HTERT RPE-1 (cell line): ENCODE results near the gene MOB3B.

Experiments used
- in situ Hi-C: fragments of 300-500 bp; cut with MboI; formaldehyde crosslinking; loops from 4 replicates; pipeline ENCODE4 v1.14.3; 2020; ENCODE audit warnings: low sequenced_read_pairs

The MOB3B gene

DNA sequence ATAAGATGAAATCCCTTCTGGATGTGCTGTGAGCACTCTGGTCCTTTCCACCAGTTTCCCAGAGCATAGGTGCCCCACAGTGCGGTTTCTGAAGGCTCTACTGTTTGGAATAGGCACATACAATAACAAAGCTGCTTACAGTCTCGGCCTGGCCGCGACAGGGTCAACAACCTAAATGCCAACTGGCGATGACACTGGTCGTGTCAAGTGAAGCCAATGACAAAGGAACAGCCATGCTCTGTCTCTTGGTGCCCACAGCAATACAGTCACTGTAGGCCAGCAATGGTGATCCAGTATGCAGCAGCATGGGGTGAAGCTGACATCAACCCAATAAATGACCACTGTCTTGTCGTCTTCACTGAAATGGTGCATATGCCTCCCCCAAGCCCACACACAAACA is 184.8 kb downstream of the MOB3B start:
- in situ Hi-C loops, result no loop called here

DNA sequence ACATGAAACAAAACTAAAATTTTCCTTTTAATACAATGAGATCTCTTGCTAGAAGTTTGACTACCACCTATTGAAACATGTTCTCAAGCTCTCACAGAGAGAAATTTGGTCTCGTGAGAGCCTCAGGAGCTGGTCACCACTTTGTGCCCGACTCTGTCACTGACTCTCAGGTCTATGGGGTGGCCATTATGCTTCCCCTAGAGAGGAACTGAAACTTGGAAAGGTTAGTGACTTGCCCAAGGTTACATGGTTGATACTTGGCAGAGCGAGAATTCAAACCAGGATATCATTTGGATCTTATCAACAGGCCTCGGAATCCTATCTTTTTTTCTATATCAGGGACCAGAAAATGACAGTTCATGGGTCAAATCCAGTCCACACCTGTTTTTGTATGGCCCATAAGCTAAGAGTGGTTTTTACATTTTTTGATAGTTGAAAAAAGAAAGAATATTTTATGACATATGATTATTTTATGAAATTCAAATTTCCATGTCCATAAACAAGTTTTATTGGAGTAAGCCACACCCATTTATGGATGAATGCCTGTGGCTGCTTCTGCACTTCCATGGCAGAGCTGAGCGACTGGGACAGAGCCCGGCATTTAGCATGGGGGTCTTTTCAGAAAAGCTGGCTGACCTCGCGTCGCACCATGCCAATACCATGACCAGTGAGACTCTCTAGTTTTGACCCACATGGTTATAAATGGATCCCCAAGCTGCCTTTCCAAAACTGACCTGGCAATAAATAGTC is 187.9 kb downstream of the MOB3B start:
- in situ Hi-C loops, result no loop called here

DNA sequence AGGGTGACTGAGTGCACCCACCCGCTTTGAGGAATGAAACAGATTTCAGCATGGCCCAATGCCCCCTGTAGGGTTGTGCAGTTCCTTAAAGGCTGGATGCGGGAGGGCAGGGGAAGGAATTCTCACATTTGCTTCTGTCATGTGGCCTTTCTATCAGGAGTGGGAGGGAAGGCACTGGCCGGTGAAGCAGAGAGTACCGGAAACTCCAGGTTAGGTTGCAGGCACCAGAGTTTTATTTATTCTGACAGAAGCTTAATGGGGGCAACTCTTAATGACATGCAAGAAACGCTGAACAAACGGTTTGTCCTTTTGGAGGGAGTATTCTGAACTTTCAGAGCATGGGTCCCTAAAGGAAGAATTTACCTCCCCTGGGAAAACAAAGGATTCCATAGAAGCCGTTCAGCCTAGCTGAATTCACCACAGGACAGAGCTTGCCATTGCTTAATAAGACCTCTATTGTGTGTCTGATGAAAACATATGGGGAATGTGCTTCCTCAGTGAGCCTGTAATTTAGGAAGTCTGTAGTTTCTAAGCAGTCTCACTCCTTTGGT is 188.6 kb downstream of the MOB3B start:
- in situ Hi-C loops, result no loop called here

DNA sequence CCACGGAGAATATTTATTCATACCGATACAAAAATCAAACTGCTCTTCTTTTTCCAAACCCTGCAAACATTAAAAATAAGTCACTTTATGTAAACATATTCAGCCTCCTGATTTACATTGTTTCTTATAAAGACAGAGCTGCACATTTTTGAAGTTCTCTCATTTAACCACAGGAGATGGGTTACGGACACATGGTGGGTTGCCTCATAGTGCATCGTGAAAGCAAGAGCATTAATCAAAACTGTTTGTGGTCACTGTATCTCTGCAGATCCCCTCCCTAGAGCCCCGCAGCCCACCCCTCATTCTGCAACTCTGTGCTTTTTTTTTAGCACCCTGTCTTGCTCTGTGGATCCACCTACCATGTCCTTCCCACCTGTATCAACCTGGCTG is 189.3 kb downstream of the MOB3B start:
- in situ Hi-C loops, result no loop called here

DNA sequence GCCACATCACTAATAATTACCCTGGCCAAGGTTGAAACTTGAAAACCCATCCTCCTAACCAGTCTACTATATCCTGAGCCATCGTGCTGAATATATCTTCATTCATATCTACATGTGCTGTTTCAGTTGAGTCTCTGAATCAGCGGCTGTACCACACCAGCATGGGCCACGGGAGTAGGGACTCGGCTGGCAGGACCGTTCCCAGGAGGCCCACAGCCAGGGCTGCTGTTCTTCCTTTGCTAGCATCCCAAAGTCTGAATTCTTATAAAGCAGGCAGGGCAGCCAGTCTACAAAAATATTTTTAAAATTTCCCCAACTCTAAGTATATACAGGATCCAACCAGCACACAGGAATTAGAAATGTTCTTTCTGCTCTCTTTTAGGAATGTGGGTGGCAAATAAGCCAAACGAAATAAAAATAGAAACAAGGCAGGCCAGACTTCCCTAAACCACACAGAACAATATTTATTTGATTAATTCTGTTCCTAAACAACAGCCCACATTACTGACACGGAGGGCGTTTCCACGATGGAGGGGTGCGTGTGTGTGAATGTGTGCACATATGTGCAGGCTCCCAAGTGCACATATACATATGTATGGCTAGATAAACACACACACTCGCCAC is 189.8 kb downstream of the MOB3B start:
- in situ Hi-C loops, result no loop called here

DNA sequence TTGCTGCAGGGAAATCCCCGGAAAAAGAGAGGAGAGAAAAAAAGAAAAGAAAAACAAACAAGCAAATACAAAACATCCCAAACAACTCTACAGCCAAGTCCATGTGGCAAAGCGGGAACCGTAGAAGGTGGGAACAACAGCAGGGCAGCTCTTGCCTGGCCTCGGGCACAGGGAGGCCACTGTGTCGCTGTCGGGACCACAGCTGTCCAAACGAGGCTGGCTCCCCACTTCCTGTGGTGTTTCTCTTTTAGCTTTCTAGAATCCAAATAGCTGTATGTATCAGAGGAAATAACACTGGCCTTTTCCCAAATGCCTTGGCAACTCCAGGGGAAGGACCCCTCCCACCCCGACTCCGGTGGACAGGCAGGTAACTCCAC is 191.1 kb downstream of the MOB3B start:
- in situ Hi-C loops, result no loop called here

DNA sequence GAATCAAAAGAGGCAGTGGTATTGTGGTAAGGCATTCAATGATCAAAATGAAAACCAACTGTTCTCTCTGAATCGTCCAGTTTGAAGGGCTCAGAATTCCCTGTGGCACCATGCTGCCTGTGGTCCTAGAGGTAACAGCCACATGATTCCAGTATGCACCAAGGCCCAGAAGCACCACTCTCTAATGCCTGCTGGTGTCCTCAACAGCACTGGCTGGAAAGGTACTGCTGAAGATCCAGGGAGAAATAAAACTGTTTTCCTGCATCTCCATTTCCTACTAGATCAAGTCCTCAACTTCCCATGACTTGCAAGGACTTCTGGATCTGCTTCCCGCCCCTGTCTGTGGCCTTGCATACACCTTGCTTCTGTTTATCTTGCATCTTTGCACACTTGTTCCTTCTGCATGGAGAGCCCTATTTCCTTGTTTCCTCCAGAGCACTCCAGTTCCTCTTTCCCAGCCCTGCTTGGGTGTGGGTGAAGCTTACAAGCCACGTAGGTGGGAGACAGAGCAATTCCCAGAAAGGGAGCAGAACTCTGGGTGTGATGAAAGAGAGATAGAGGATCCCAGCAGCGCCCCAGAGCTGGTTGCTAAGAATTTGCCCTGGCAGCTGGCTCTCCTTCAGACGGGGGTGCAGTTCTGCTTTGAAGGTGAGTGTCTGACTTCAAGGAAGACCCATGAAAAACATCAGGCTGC is 191.6 kb downstream of the MOB3B start:
- in situ Hi-C loops, result no loop called here

DNA sequence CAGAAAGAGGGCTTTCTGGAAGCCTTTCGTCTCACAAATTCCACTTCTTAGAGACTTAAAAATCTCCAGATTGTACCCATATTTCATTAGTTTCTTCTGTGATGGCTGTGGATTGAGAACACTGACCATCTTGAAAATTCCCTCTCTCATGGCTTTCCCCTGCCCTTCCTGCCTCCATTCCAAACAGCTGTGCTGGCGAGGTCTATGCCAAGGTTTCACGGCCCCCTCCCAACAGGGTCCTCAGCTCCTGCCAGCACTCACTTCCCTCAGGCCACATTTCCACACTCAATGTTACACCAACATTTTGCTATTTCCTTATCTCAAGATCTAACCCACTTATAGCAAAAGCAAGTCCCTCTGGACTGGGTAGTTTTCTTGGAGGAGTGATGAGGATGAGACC is 192.4 kb downstream of the MOB3B start:
- in situ Hi-C loops, result no loop called here

DNA sequence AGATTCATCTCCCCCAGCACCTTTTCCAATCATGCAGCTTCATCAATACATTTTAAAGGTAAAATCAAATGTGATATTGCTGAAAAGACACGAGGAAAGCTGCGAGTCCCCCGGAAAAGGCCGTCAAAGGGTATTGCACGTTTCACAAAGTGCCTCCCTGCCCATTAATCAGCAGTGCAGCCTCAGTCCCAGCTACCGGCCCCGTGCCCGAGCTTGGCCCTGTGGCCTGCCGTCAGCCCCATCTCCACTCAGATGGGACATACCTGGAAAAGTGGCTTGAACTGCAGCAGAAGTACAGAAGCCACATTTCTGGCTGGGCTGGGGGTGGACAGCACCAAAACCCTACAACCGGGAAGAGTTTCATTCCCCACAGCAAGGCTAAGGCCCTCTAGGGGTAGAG is 192.8 kb downstream of the MOB3B start:
- in situ Hi-C loops, result no loop called here

DNA sequence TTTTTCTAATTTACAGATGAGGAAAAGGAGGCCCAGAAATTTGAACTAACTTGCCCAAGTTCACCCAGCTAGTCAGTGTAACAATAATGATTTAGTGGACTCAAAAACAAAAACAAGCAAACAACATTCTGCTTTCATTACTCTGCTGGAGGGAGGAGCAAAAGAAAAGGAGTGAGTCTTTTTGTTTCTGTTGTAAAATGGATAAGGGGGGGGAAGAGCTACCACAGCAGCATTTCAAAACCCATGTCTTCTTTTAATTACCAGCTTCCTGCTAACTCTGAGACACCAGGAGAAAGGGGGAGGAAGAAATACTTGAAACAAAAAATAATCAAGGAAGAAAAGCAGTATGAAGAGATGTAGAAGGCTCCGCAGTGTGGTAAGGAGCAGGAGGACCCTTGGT is 193.5 kb downstream of the MOB3B start:
- in situ Hi-C loops, result no loop called here

DNA sequence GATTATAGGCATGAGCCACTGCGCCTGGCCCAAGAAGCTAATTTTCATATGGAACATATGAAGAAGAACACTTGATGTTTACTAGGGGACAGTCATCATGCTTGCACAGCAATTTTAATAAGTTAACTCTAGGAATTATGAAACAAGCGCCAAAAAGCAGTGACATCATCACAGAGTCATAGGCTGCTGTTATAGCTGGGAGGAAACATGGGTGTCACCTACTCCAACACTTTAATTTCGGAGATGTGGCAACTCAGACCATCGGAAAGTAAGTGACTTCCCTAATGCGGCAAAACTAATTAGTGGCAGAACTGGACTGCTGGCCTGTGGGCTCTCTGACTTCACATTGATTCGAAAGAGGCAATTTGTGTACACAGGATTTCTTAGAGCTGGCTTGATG is 194.5 kb downstream of the MOB3B start:
- in situ Hi-C loops, result no loop called here

DNA sequence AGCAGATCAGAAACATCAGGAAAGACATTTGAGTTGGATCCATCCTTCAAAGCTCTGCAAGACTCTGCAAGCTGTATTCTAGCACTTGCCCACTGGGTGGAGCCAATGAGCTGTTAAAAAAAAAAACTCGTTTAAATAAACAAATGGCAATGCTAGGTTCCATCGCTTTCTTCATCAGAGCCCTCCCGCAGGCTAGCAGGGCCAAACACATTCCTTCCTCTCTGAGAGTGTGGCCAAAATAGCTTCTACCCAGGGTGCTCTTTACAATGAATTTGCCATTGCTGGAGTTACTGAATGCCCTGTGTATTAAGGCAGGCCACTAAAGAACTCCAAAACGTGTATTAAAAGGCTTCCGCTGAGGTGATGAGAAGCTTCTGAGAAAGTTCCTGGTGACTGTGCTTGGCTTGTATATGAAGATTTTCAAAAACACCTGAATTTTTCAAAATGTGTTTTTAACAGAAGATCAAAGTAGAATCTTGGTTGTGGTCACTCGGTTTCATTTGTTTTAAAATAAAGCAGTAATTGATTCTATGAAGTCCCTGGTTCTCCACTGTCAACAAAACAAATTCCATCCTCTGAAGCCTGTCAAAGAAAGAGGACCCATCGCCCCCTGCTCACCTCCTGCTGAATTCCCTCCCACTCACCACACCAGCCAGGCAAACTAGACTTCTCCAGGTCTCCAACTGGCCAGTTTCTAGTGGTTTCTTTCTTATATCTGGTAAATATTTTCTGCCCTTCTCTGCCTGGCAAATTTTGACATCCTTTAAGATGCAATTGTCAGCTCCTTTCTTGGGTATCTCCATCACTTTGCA is 196.2 kb downstream of the MOB3B start:
- in situ Hi-C loops, result no loop called here

DNA sequence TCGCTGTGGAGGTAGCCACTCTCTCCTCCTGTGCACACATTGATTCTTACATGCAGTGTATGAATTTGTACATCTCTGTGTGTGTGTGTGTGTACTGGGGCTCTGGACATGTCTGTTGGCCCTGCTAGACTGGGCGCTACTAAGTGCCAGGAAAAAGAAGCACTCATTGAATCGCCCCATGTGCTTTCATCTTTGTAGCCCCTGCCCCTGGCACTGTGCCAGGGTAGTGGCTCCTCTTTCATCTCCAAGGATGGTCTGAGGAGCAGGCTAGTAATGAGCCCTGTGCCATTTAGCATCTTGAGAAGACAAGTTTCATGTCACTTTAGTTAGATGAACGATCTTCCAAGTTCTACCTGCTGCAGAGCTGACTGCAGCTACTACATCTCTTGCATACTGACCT is 198.2 kb downstream of the MOB3B start:
- in situ Hi-C loops, result no loop called here

DNA sequence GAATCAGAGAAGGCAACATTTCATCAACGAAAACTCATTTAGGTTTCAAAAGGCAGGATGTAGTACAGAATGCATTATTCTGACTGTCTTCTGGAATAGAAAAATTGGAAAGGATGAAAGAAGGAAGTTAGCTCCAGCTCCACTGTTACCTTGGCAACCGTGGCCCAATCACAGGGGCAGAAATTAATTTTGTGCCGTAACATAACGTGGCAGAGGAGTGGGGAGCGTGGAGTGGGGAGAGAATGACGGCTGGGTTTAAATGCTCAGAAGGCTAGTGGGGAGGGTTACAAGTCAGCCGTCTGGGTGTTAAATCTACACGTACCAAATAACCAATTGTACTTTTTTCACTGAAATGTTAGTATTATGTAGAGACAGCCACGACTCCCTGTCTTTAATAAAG is 200.3 kb downstream of the MOB3B start:
- in situ Hi-C loops, result no loop called here

DNA sequence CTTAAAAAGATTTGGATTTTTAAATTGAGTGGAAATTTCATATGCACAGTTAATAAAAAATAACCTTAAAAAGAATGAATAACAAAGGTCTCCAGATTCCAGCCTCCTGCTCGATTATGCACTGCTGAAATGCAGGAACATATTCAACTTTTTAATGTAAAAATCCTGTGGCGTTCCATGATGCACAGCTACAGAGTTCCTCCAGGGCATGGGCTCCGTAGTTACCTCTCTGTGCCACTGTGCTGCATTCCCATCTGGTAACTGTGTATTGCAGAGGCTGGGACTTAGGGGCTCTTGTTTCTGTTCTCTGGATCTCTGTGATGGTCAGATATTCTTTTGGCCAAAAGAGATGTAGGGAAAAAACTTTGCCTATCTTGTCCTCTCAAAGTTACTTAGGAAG is 201.1 kb downstream of the MOB3B start:
- in situ Hi-C loops, result no loop called here

DNA sequence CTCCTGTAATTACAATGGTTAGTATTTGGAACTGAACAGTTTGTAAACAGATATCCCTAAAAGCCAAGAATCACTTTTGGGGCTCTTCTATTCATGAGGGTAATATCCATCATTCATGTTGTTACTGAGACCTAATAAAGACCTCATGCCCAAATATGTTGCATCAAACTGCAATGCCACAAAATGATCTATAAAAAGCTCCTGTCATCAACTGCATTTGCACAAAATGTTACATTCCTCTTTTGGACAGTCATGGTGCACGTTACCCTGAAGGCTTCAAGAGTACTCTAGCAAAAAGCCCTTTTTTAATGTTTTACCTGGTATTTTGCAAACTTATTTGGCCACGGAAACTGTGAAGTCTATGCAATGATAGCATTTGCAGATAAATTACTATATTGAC is 218.4 kb downstream of the MOB3B start:
- in situ Hi-C loops, result no loop called here

DNA sequence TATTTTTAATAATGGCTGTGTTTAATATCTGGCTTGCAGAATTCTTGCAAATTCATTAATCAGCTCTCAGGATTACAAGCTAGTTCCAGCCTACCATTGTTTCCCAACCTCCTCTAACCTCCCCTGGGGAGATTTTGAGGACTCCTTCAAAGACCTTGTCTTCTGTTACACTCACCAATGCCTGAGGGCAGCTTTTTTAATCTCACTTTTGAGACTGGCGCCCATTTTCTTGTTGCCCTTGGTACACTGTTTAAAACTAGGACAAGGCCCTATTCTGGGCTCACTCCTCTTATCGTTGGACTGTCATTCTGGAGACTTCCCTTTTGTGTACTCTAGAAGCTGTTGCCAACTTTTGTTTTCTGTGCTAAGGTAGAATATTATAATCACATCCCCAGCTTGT is 219.0 kb downstream of the MOB3B start:
- in situ Hi-C loops, result no loop called here

DNA sequence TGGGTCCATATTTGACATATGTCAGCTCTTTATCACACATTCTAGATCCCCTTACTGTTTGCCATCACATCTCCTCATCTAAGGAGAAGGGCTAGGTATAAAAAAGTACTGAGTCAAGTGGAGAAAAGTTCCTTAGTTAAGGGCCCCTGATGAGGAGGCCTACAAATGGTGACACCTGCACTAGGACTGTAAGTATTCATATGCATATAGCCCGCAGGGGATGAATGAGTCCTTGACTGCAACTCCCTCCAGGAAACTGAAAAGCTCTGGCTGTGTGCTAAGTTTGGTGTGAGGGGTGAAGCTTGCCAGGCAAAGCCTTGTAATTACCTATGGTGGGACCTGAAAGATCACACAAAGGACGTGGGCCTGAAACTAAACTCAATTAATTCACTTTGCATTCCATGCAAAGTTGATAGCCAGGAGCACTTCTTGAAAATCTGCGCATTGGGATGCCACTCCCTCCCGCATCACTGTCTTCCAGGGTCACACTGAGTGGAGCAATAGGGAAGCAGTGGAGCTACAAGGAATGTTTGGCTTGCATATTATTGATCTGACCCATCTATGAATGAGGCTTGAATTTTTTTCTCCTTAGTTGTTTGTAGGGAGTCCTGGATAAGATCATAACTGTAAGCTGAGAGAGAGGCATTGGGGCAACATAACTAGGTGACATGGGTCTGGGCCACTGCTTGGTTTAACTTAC is 220.8 kb downstream of the MOB3B start:
- in situ Hi-C loops, result no loop called here

DNA sequence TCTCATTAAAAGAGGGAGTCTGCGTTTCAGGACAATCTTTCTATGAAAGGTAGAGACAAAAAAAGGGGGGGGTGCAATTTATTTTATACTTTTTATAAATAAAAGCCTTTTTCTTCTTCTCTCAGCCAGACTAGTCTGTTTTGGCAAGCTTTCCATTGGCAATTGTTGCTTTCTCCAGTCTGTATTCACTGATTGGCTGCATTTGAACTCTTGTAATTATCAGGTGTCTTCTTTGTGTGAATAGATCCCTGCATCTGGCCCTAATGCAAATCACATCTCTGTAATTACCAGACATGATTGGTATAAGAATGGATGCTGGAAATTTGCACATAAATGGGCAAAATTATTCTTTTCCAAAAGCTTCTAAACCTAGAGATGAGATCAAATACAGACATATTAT is 225.1 kb downstream of the MOB3B start:
- in situ Hi-C loops, result no loop called here

DNA sequence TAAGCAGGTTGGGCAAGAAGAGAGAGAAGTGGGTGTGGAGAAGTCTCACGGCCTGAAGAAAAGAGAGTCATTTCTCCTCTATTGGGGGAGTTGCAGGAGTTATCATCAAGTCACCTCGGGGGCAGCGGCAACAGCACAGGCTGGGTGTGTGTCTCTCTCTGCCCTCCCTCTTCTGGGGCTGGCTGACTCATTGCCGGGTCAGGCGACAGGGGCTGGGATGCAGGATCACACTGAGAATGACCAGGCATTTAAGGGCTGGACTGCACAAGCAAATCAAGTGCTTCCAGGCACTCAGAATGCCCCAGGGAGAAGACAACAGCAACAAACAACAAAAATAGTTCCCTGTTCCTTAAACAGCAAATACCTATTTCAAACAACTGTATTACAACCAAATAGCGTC is 226.4 kb downstream of the MOB3B start:
- in situ Hi-C loops, result no loop called here

DNA sequence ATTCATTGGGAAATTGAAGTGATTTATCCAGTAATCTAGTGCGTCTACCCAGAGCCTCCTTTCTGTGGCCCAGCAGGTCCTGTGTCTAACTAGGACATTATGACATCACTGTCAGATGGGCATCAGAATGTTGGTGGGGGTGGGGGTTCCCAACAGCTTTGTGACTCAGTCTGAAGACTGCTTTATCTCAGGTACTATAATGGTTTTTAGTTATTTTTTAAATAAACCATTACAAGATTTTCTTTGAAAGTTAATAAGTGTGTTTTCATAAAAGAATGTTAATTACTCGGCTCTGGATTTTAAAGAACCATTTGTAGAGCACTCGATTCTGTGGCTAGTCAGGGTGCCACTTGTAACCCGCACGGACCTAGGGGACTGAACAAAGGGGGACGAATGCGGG is 232.6 kb downstream of the MOB3B start, which contains the start of gene EQTN:
Gene EQTN (minus strand): TSS at position 101 of the 400 bp plus-strand sequence. CDS start 95 bp downstream, at position 6.
- in situ Hi-C loops, result no loop called here
